ENCODE measurements around the gene ALPG. TPM values are rescaled to one million over a fixed set of nuclear protein-coding genes. Genes with fewer than 3 reads are reported as not detected.
"Not testable (repeated sequence)": the region's sequence is repeated elsewhere in the genome, so short reads cannot be mapped to it uniquely, and the experiment has no call there.

Gene ALPG
- total RNA-seq, 1 donor from 2014 or later = not detected

DNA sequence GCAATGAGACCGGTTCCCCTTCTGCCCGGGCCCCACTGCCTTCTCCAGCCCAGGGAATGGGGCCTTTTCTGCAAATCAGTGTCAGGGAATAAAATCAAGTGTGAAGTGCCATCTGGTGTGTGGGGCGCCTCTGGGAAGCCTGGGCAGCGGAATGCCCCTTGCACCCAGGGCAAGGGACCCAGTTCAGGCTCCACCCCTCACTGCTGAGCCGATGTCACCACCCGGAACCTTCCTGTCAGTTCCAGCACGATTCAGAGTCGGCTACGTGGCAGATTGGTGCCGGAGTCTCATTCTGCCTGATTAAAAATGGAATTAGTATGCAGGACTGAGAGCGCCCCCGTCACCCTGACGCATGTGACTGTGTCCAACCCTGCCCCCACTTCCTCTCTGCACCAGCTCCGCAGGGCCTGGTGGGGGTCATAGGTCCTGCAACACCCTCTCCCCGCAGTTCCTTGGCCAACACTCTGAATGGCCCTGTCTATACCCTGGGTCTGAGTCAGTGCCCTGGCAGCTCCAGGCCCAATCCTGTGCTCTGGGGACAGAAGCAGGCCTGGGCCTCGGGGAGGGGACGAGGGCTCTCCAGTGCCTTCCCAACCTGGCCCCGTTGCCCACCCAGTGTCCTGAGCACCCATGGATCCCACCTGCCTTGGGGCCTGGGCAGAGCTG lies 41.1 kb downstream of the ALPG start:
- intact Hi-C loops (cut with DNase I) = loop anchor here (2.0 kb wide), 1 partner anchor 75 kb away; no protein-coding TSS in a partner anchor
- DNase-seq (ENCODE audit: low spot score) = no peak

DNA sequence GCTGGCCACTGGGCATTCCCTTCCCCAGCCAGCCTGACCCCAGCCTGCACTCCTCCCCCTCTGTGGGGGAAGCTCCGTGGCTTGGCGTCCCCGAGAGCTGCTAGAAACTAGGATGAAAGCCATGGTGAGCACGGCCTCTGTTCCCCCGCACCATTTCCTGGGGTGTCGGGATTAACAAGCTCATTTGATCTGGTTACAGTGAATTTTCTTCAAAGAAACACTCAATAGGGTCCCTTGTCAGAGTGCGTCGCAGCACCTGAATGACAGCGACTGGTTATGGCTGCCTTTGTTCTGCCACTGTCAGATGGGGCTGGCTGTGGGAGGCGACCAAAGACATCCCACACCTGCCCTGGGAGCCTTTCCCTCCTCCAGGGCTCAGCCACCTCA lies 41.7 kb downstream of the ALPG start:
- intact Hi-C loops (cut with DNase I) = no loop called here
- no peak for DNase-seq (ENCODE audit: low spot score)

DNA sequence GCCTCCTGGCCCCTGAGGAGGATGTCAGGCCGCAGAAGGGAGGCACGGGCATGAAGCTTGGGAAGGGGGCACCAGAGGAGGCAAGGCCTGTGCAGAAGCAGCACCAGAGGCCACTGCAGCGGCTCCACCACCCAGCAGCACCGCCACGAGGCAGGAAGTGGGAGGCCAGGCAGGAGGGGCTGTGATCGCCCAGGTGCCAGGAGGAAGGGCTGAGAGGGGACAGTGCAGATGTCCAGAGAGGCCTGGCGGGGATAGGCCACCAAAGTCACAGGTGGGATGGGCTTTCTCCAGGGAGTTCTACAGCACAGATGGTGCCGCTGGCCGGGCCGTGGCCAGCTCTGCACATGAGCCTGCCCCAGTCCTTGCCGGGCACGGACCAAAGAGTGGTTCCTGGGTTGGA lies 43.3 kb downstream of the ALPG start:
- peak; percentile 62 for DNase-seq (ENCODE audit: low spot score)
- intact Hi-C loops (cut with DNase I) = no loop called here

DNA sequence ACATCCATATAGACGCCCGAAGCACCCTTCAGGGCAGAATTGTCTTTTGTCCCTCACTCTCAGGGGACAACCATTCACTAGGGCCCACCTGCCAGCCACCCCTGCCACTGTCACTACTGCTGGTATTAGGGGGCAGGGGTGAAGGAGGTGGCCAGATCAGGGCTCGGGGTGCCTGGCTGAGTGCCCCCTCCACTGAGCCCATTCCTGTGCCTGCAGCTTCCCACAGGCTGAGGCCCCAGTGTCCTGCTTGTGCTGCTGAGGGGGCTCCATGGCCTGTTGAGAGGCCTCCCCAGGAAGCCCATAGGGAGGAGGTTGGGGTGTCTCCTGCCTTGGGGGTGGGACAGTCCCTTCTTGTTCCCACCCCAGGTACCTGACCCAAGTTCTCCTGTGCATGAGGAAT lies 45.0 kb downstream of the ALPG start:
- intact Hi-C loops (cut with DNase I) = not testable (repeated sequence)
- peak; percentile 29 for DNase-seq (ENCODE audit: low spot score)

DNA sequence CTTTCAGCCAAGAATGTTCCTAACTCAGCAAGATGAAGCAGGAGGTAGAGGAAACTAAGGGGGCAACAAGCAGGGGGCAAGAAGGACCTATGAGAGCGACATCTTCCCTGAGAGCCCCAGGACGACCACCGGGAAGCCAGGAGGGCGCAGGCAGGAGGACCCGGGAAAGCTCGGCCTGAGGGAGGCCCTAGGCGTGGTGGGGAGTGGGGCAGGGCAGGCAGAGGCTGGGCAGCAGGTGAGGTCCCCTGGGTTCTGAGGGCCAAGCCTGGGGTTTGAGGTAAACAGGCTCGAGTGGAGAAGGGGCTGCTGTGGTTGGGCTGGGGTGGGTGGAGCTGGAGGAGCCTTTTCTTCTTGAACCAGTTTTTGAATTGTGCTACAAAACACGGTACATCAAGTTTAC lies 48.0 kb downstream of the ALPG start:
- peak; percentile 31 for DNase-seq (ENCODE audit: low spot score)
- intact Hi-C loops (cut with DNase I) = no loop called here

DNA sequence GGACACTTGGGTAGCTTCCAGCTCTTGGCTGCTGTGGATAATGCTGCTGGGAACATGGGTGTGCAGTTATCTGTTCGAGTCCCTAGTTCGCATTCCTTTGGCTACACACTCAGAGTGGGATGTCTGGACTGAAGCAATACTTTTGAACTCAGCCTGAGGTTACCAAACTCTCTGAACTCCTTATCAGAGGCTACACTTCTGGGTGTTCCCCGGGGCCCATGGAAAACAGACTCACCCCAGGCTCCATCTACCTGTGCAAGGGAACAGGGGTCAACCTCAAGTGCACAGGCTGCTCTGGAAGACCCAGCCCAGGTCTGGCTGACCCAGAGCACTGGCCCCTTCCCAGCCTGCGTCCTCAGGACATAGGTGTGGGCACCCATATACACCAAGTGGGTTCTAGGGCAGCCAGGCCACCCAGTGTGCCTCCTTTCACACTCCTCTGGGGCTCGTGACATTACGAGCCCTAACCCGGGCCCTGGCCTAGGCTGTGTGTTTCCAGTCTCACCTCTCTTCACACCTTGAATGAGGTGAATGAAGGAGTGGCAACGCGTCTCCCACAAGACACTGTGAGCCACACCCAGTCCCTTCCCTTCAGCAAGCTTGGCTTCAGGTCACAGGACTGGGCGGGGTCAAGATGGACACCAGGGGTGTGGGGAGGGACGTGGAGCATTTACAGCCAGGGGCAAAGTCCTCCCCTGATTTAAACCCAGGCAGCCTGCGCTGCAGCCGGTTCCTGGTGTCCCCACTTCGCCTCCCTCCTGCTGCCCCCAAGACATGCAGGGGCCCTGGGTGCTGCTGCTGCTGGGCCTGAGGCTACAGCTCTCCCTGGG lies 49.0 kb downstream of the ALPG start, which contains the start of gene ALPI:
TSS of gene ALPI (plus strand) at position 728 of the 830 bp plus-strand sequence. CDS start at position 775, 47 bp downstream.
- peak; percentile 61 for DNase-seq (ENCODE audit: low spot score)
- intact Hi-C loops (cut with DNase I) = no loop called here

DNA sequence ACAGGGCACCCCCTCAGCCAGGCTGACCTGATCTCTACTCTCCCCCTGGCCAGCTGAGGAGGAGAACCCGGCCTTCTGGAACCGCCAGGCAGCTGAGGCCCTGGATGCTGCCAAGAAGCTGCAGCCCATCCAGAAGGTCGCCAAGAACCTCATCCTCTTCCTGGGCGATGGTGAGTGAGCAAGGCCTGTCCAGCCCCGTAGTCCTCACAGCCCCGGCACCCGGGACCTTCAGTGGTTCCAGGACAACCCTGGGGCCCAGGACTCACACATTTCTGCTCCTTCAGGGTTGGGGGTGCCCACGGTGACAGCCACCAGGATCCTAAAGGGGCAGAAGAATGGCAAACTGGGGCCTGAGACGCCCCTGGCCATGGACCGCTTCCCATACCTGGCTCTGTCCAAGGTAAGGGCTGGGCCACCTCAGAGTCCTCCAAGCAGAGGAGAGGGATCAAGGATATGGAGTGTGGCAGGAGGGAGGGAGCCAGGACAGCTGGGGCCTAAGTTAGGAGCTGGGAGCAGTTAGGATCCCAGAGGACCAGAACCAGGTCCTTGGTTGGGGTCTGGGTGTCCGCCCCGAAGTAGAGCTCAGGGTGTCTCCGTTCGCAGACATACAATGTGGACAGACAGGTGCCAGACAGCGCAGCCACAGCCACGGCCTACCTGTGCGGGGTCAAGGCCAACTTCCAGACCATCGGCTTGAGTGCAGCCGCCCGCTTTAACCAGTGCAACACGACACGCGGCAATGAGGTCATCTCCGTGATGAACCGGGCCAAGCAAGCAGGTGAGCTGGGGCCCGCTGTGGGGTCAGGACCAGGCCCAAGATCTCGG lies 49.9 kb downstream of the ALPG start:
- intact Hi-C loops (cut with DNase I) = no loop called here

DNA sequence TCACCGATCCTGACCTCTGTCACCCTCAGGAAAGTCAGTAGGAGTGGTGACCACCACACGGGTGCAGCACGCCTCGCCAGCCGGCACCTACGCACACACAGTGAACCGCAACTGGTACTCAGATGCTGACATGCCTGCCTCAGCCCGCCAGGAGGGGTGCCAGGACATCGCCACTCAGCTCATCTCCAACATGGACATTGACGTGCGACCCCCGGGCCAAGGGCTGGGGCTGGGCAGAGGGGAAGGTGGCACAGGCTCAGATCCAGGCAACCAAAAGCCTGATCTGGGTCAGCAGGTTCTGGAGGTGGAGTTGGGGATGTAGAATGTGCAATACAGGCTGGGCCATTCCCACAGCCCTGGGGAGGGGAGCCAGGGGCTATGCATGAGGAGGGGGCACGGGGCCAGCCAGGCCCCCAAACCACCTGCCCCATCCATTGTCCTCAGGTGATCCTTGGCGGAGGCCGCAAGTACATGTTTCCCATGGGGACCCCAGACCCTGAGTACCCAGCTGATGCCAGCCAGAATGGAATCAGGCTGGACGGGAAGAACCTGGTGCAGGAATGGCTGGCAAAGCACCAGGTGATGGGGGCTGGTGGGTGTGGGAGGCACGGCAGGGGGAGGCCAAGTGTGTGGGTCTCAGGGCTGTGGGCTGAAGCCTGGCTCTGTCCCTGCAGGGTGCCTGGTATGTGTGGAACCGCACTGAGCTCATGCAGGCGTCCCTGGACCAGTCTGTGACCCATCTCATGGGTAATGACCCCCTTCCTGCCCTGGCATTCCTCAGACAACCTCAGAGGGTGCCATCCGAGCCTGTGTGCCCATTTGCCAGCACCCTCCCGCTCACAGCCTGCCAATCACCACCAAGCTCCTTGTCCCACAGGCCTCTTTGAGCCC lies 50.7 kb downstream of the ALPG start:
- DNase-seq (ENCODE audit: low spot score) = peak; percentile 62
- intact Hi-C loops (cut with DNase I) = no loop called here

More for the DNA sequence above, 49.9 kb downstream of the ALPG start:
- peak; percentile 44 for DNase-seq (ENCODE audit: low spot score)

DNA sequence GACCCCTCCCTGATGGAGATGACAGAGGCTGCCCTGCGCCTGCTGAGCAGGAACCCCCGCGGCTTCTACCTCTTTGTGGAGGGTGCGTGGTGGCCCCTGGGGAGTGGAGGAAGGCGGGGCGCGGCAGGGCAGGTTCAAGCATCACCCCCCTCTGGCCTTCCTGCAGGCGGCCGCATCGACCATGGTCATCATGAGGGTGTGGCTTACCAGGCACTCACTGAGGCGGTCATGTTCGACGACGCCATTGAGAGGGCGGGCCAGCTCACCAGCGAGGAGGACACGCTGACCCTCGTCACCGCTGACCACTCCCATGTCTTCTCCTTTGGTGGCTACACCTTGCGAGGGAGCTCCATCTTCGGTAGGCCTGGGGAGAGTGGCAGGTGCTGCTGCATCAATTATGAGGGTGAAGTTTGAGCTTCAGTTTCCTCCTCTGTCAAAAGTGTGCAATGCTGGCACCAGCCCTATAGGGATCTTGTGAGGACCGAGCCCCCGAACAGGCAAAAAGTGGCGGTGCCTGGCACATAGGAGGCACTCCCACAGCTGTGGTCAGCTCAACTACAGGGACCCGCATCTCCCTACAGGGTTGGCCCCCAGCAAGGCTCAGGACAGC lies 51.5 kb downstream of the ALPG start:
- peak; percentile 58 for DNase-seq (ENCODE audit: low spot score)
- intact Hi-C loops (cut with DNase I) = no loop called here

DNA sequence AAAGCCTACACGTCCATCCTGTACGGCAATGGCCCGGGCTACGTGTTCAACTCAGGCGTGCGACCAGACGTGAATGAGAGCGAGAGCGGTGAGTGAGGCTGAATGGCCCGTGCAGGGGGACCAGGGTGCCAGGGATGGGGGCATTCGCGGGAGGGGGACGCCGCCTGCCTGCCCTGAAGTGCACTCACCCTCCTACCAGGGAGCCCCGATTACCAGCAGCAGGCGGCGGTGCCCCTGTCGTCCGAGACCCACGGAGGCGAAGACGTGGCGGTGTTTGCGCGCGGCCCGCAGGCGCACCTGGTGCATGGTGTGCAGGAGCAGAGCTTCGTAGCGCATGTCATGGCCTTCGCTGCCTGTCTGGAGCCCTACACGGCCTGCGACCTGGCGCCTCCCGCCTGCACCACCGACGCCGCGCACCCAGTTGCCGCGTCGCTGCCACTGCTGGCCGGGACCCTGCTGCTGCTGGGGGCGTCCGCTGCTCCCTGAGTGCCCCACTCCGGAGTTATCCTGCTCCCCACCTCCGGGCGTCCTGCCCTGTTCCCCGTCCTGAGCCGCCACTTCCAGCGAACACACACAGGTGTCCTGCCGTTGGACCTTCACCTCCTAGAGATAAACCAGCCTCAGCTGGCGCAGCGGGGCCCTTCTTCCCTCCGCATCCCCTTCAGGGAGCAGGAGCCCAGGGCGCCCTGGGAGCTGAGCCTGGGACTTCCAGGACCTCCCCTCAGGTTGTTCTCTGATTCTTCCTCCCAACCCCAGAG lies 52.2 kb downstream of the ALPG start:
- peak; percentile 61 for DNase-seq (ENCODE audit: low spot score)
- intact Hi-C loops (cut with DNase I) = no loop called here

DNA sequence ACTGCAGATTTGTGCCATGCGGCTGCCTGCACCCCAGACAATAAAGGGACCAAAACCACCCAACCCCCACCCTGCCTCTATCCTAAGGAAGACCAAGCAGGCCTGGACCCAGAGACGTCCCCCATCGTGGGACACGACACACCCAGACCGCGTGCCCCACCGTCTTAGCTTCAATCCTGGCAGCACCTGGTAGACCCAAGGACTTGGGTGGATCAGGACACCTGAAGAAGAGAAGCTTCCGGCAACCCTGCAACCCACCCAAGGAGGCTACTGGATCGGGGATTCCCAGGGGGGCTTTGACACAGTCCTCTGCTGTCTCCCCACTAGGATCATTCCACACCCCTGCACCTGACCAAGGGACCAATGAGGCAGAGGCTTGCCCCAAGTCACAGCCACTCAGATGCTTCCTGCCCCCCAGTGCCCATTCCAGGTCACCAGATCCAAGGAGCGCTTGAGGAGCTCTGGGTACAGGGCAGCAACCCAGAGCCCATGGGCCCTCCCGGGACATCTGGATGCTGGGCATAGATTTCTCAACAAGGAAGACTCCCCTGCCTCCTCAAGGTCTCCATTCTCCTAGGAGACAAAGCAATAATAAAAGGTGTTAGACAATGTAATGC lies 52.9 kb downstream of the ALPG start:
- DNase-seq (ENCODE audit: low spot score) = peak; percentile 73
- intact Hi-C loops (cut with DNase I) = no loop called here

DNA sequence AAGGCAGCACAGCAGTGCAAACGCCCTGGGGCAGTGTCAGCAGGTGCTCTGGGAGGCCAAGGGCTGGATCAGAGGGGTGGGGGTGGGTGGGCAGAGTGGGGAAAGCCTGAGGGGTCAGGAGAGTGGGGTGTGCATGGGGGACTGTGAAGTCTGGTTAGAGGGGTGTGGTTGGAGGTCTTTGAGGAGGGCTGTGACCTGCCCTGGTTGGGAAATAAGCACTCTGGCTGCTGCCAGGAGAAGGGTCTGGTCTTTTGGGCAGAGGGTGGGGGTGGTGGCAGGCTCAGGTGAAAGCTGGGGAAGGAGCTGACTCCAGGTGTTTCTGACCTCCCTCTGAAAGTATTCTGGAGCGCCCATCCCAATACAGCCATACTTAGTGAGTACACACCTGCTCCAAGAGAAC lies 53.5 kb downstream of the ALPG start:
- intact Hi-C loops (cut with DNase I) = no loop called here
- peak; percentile 49 for DNase-seq (ENCODE audit: low spot score)

Other genes starting within 250 kb of the ALPG start
- not detected for gene ALPP, start 28.1 kb upstream of the ALPG start, total RNA-seq
- gene ALPI, start 49.3 kb downstream of the ALPG start, total RNA-seq = not detected
- gene ECEL1, start 81.0 kb downstream of the ALPG start, total RNA-seq = 0.27 TPM
- gene PRSS56, start 113.5 kb downstream of the ALPG start, total RNA-seq = not detected
- 0.11 TPM for gene CHRND, start 119.3 kb downstream of the ALPG start, total RNA-seq
- gene CHRNG, start 132.8 kb downstream of the ALPG start, total RNA-seq = not detected
- 2.5 TPM for gene TIGD1, start 143.7 kb downstream of the ALPG start, total RNA-seq
- gene EIF4E2, start 143.8 kb downstream of the ALPG start, total RNA-seq = 45.9 TPM
- gene EFHD1, start 226.8 kb downstream of the ALPG start, total RNA-seq = 20.1 TPM